GM19468 (cell line): ENCODE results near the gene TMEM170A.

ENCODE experiments used
- ATAC-seq: cut with Tn5 transposase; IDR thresholded peaks from one replicate; pipeline ENCODE4 v1.9.1; 2021; ENCODE audit warnings: mild to moderate bottlenecking, moderate library complexity, moderate number of reproducible peaks; ENCODE audit not compliant: unreplicated experiment; ENCODE audit errors: extremely low read depth

Gene TMEM170A

GRCh38 chr16:75482434-75483205 is 18.1 kb upstream of the TMEM170A start:
- ATAC-seq = no peak

- ATAC-seq = no peak
These were observed 17.0 kb upstream of the TMEM170A start for GRCh38 chr16:75481475-75481874.

GRCh38 chr16:75479421-75479990 is 15.0 kb upstream of the TMEM170A start:
- no peak for ATAC-seq

GRCh38 chr16:75478480-75479345 is 14.2 kb upstream of the TMEM170A start:
- no peak for ATAC-seq

DNA sequence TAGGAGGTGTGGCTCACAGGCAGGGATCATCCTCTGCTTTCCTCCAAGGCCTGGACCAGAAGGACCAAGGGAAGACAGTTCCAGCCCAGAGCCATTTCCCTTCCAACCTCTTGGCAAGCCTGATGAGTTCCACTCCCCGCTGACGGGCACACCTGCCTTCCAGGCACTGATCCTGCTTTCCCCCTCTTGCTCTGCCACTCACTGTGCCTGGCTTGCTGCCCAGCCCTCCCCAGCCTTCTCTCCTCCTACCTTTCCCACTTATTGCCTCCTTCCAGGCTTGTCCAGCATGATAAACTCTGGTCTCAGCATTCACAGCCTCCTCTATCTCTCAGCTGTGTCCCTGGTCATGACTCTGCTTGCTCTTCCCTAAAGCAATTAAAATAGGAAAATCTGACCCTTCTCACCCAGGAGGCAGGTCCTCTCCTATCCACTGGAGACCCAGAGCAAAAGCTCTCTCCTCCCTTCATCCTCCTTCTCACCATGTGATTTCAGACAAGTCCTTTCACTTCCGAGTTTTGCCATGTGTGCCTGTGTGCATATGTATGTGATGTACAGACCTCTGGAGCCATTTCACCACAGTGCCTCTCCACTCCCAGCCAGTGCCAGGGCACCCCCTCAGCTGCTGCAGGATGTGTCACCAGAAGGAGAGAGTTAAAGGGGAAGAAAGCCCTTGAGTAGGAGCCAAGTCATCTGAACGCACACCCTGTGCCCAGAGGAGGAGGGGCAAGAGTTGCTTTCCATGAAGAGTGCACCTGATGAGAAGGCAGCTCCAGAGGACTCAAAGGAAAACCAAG is 13.4 kb upstream of the TMEM170A start:
- ATAC-seq = no peak

- ATAC-seq = no peak
These were observed 12.3 kb upstream of the TMEM170A start for GRCh38 chr16:75476817-75477216.

DNA sequence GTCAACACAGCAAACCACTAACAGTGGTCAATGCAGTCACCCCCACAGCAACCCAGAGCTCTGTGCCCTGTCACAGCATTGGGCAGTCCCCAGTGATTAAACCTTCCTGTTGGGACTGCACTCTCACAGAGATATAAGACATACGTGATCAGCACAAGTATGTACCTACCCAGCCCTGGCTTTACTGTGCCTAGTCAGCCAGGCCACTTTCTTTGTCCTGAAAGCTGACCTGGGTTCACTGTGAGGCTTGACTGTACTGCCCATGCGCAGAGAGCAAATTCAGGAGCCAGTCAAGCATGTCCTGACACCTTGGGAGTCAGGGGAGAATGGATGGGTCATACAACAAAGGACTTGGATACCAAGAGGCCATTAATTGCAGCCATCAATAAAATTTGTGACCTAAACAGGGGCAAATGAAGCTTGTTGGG is 10.9 kb upstream of the TMEM170A start:
- ATAC-seq = no peak

- ATAC-seq = no peak
These were observed 8.7 kb upstream of the TMEM170A start for GRCh38 chr16:75472908-75473877.

DNA sequence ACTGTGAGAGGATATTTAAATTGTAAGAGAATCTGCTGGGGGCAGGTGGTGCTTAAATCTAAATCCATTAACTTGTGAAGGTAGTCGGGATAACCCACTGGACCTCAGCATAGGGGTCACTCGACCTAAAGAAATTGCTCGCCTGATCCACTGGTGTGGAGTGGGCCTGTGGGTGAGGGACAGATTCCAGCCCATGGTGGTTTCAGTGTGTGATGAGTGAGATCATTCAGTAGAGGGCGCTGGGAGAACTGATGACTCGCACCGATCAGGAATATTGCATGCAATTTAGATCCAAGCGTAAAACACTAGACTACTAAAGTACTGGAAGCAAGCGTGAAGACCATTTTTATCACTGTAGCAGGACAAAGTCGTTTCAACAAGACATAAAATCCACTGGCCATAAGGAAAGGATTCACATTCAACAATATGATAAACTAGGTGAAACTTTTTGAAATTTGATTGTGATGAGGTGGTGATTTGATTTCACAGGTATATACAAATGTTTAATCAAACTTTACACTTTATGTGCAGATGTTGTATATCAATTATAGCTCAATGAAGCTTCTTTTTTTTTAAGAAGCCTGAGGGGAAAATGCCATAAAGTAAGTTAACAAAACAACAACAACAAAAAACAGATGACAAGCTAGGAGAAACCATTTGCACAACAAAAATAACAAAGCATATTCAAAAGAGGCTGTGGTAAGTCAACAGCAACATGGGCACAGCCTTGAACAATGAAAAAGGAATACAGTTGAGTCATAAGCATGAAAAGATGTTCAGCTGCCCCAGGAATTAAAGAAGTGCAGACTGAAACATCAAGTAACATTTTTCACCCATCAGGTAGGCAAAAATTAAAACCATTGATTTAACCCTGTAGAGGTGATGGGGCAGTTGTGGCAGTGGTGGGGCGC is 7.5 kb upstream of the TMEM170A start:
- no peak for ATAC-seq

DNA sequence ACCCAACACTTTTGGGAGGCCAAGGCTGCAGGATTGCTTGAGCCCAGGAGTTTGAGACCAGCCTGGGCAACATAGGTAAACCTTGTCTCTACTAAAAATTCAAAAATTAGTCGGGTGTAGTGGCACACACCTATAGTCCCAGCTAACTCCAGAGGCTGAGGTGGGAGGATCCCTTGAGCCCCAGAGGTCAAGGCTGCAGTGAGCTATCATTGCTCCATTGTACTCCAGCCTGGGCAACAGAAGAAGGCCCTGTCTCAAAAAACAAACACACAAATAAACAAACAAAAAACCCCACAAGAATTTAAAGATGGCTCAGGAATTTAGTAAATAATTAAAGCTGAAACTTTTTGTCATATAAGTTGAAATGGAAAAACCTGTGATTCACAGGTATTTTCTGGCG is 2.3 kb upstream of the TMEM170A start:
- ATAC-seq = no peak

- ATAC-seq = peak; percentile 4
These were observed 934 bp downstream of the TMEM170A start for GRCh38 chr16:75463389-75464121.

- no peak for ATAC-seq
These were observed 1.7 kb downstream of the TMEM170A start for GRCh38 chr16:75462806-75463205.

- ATAC-seq = no peak
These were observed 2.9 kb downstream of the TMEM170A start for GRCh38 chr16:75461575-75461974.

- no peak for ATAC-seq
These were observed 4.0 kb downstream of the TMEM170A start for GRCh38 chr16:75460446-75460845.

DNA sequence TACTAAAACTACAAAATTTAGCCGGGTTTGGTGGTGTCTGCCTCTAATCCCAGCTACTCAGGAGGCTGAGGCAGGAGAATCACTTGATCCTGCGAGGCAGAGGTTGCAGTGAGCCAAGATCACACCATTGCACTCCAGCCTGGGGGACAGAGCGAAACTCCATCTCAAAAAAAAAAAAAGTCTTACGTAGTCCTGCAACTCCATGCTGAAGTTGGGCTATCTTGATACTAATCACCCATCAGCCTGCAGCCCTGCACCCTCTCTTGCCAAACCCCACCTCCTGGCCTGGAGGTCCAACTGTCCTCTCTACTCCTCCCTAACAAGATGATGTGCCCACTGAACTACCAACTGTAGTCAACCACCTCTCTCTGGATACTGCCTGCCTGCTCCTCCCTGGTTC is 4.8 kb downstream of the TMEM170A start:
- no peak for ATAC-seq

DNA sequence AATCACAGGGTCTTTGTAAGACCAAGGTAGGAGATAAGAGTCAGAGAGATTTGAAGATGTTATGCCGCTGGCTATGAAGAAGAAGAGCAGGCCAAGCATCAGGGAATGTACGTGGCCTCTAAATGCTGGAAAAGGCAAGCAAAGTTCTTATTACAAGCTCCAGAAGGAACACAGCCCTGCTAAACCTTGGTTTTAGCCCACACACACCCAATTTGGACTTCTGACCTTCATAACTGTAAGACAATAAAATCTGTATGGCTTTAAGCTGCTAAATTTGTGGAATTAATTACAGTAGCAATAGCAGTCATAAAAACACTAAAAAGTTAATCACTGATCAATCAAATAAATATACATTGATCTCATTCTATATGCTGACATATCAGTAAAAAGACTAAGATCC is 6.0 kb downstream of the TMEM170A start:
- no peak for ATAC-seq

- ATAC-seq = no peak
These were observed 6.5 kb downstream of the TMEM170A start for GRCh38 chr16:75458029-75458428.
